ENCODE measurements around the gene ATAT1. TPM values are rescaled to one million over a fixed set of nuclear protein-coding genes. Genes with fewer than 3 reads are reported as not detected.

Gene ATAT1
- total and polyA plus RNA-seq, 2 of the 13 experiments (the other 11 are each of a cell fraction or from before 2014, with no cell fraction given) = 9.2 to 23.6 TPM

DNA sequence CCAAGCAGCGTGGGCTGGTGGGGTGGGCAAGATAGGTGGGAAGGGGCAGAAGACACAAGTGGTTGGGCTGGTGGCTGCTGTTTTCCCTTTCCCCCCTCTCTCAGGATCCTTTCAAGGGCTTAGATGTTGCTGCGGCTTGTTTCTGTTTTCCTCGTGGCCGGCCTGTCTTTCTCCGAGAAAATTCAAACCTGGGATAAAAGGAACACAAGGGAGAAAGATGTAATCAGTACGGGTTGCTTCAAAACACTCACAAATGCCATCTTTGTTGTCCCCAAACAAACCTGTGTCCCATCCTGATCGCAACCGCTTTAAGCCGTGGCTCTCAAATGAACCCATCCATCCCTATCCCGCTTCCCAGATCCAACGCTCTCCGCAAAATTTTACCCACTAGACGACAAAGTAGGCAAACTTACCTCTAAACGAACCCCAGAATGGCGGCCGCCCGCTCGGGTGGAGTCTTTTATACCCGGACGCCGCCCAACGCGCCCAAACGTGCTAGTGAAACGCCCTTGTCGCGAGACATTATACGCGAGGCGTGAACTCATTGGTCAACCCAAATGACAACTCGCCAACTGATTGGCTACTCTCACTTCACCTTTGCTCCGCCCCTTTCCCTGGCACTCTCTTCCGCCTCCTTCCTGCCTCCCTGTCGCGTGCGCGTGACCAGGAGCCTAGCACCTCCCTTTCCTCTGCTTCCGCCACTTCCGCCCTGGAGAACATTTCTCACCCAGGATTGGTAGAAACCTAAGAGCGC lies 9.7 kb upstream of the ATAT1 start, which contains the start of gene PPP1R10 (continued):
- TF ChIP-seq TARDBP (CRISPR knock-in tag; IDR thresholded peaks at IDR 0.05) = peak; percentile 65
- TF ChIP-seq, protein P1, sequence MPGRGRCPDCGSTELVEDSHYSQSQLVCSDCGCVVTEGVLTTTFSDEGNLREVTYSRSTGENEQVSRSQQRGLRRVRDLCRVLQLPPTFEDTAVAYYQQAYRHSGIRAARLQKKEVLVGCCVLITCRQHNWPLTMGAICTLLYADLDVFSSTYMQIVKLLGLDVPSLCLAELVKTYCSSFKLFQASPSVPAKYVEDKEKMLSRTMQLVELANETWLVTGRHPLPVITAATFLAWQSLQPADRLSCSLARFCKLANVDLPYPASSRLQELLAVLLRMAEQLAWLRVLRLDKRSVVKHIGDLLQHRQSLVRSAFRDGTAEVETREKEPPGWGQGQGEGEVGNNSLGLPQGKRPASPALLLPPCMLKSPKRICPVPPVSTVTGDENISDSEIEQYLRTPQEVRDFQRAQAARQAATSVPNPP (CRISPR knock-in tag; IDR thresholded peaks at IDR 0.05) = peak; percentile 85; the same call in 1 of the 2 replicates
- TF ChIP-seq, protein P2, sequence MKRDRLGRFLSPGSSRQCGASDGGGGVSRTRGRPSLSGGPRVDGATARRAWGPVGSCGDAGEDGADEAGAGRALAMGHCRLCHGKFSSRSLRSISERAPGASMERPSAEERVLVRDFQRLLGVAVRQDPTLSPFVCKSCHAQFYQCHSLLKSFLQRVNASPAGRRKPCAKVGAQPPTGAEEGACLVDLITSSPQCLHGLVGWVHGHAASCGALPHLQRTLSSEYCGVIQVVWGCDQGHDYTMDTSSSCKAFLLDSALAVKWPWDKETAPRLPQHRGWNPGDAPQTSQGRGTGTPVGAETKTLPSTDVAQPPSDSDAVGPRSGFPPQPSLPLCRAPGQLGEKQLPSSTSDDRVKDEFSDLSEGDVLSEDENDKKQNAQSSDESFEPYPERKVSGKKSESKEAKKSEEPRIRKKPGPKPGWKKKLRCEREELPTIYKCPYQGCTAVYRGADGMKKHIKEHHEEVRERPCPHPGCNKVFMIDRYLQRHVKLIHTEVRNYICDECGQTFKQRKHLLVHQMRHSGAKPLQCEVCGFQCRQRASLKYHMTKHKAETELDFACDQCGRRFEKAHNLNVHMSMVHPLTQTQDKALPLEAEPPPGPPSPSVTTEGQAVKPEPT (CRISPR knock-in tag; IDR thresholded peaks at IDR 0.05; ENCODE audit: low read depth) = peak; percentile 49; the same call in 1 of the 2 replicates
- no peak for TF ChIP-seq ZFP36L1 (CRISPR knock-in tag; IDR thresholded peaks at IDR 0.05)
- TF ChIP-seq RFX5 (IDR thresholded peaks at IDR 0.05; ENCODE audit: low read depth, low read length) = peak; percentile 65
- TF ChIP-seq, protein P3, sequence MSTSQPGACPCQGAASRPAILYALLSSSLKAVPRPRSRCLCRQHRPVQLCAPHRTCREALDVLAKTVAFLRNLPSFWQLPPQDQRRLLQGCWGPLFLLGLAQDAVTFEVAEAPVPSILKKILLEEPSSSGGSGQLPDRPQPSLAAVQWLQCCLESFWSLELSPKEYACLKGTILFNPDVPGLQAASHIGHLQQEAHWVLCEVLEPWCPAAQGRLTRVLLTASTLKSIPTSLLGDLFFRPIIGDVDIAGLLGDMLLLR (CRISPR knock-in tag; IDR thresholded peaks at IDR 0.05) = no peak
- peak; percentile 8 for TF ChIP-seq PHF5A (CRISPR knock-in tag; IDR thresholded peaks at IDR 0.05; ENCODE audit: low read depth, unreplicated experiment)
- peak; percentile 89; the same call in 1 of the 2 replicates for TF ChIP-seq ZNF180 (CRISPR knock-in tag; IDR thresholded peaks at IDR 0.05; ENCODE audit: borderline replicate concordance, low read depth)
- TF ChIP-seq ZNF570 (CRISPR knock-in tag; IDR thresholded peaks at IDR 0.05; ENCODE audit: borderline replicate concordance) = no peak
- peak; percentile 98 for TF ChIP-seq FOXM1 (CRISPR knock-in tag; IDR thresholded peaks at IDR 0.05)
- TF ChIP-seq, protein P4, sequence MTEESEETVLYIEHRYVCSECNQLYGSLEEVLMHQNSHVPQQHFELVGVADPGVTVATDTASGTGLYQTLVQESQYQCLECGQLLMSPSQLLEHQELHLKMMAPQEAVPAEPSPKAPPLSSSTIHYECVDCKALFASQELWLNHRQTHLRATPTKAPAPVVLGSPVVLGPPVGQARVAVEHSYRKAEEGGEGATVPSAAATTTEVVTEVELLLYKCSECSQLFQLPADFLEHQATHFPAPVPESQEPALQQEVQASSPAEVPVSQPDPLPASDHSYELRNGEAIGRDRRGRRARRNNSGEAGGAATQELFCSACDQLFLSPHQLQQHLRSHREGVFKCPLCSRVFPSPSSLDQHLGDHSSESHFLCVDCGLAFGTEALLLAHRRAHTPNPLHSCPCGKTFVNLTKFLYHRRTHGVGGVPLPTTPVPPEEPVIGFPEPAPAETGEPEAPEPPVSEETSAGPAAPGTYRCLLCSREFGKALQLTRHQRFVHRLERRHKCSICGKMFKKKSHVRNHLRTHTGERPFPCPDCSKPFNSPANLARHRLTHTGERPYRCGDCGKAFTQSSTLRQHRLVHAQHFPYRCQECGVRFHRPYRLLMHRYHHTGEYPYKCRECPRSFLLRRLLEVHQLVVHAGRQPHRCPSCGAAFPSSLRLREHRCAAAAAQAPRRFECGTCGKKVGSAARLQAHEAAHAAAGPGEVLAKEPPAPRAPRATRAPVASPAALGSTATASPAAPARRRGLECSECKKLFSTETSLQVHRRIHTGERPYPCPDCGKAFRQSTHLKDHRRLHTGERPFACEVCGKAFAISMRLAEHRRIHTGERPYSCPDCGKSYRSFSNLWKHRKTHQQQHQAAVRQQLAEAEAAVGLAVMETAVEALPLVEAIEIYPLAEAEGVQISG (CRISPR knock-in tag; IDR thresholded peaks at IDR 0.05) = peak; percentile 79
- no peak for TF ChIP-seq ZNF567 (CRISPR knock-in tag; IDR thresholded peaks at IDR 0.05; ENCODE audit: borderline replicate concordance)
- TF ChIP-seq, protein P5, sequence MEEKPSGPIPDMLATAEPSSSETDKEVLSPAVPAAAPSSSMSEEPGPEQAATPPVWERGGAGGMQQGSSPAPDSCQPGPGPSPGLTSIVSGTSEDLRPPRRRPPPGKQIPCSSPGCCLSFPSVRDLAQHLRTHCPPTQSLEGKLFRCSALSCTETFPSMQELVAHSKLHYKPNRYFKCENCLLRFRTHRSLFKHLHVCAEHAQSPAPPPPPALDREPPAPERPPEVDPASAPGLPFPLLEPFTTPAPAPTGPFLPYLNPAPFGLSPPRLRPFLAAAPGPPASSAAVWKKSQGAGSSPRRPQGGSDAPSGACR (CRISPR knock-in tag; IDR thresholded peaks at IDR 0.05) = peak; percentile 81
- TF ChIP-seq ZNF496 (CRISPR knock-in tag; IDR thresholded peaks at IDR 0.05; ENCODE audit: insufficient replicate concordance) = no peak
- no peak for TF ChIP-seq ZNF749 (CRISPR knock-in tag; IDR thresholded peaks at IDR 0.05; ENCODE audit: borderline replicate concordance)
- peak; percentile 89; the same call in 1 of the 2 replicates for TF ChIP-seq ZBTB8A (CRISPR knock-in tag; IDR thresholded peaks at IDR 0.05; ENCODE audit: borderline replicate concordance, low read depth)
- peak; percentile 84 for TF ChIP-seq GATAD1 (CRISPR knock-in tag; IDR thresholded peaks at IDR 0.05)
- TF ChIP-seq ZNF225 (CRISPR knock-in tag; IDR thresholded peaks at IDR 0.05) = no peak
- TF ChIP-seq, protein P6, sequence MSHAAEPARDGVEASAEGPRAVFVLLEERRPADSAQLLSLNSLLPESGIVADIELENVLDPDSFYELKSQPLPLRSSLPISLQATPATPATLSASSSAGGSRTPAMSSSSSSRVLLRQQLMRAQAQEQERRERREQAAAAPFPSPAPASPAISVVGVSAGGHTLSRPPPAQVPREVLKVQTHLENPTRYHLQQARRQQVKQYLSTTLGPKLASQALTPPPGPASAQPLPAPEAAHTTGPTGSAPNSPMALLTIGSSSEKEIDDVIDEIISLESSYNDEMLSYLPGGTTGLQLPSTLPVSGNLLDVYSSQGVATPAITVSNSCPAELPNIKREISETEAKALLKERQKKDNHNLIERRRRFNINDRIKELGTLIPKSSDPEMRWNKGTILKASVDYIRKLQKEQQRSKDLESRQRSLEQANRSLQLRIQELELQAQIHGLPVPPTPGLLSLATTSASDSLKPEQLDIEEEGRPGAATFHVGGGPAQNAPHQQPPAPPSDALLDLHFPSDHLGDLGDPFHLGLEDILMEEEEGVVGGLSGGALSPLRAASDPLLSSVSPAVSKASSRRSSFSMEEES (CRISPR knock-in tag; IDR thresholded peaks at IDR 0.05) = peak; percentile 99
- peak; percentile 53; the same call in 1 of the 2 replicates for TF ChIP-seq U2AF2 (IDR thresholded peaks at IDR 0.05; ENCODE audit: low read depth, low read length)
